ENCODE measurements around the gene DNER.

DNA sequence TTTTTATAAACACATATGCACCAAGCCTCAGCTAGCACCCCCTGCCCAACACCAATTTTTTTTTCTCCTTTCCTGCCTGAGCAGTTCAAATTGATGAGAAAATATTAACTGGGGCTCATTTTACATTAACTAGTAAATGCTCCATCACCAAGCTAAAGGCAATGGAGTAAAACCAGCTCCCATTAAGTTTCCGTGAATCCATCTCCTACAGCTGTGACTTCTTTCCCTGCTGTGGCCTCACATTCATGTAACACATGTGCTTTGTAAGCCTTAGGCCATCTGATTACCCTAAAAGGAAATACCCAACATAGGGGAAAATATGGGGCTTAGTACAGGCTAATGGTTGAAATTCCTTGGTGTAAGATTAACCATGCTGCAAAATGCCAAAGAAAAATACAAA lies 60.8 kb downstream of the DNER start:
- TF ChIP-seq YY1 (IDR thresholded peaks at IDR 0.05; ENCODE audit: insufficient read depth, insufficient read length), result no peak
- no peak for TF ChIP-seq ZNF274 (IDR thresholded peaks at IDR 0.05; ENCODE audit: low read depth, low read length)
- no peak for TF ChIP-seq SUZ12 (IDR thresholded peaks at IDR 0.05; ENCODE audit: extremely low read depth, insufficient read depth, insufficient read length)
